Effector memory CD4-positive, alpha-beta T cell (primary cell): Measurements from ENCODE around the gene TSHZ3.

Source experiments
- DNase-seq, 3 donors: peaks; one replicate each; pipeline ENCODE4 v3.0.0-alpha.2; 2020
- H3K27ac ChIP-seq: 2 replicates; pipeline ENCODE4 v1.7.0; 2013; ENCODE audit warnings: mild to moderate bottlenecking, low read length, moderate library complexity; ENCODE audit not compliant: insufficient read depth, poor library complexity, severe bottlenecking
- H3K27me3 ChIP-seq: replicated peaks from 2 replicates; pipeline ENCODE4 v1.7.0; 2013; ENCODE audit warnings: mild to moderate bottlenecking, low read length; ENCODE audit not compliant: insufficient read depth, control insufficient read depth, poor library complexity, severe bottlenecking
- H3K36me3 ChIP-seq: 2 replicates; pipeline ENCODE4 v1.7.0; 2013; ENCODE audit warnings: mild to moderate bottlenecking, low read length, moderate library complexity; ENCODE audit not compliant: control insufficient read depth, insufficient read depth
- H3K4me1 ChIP-seq: 2 replicates; pipeline ENCODE4 v1.7.0; 2013; ENCODE audit warnings: low read length, mild to moderate bottlenecking; ENCODE audit not compliant: control insufficient read depth, insufficient read depth, poor library complexity, severe bottlenecking
- H3K4me3 ChIP-seq: 2 replicates; pipeline ENCODE4 v1.7.0; 2013; ENCODE audit warnings: low read length, low read depth, mild to moderate bottlenecking; ENCODE audit not compliant: insufficient read depth, poor library complexity, severe bottlenecking
- H3K9me3 ChIP-seq: 2 replicates; pipeline ENCODE4 v1.7.0; 2013; ENCODE audit warnings: mild to moderate bottlenecking, low read length, moderate library complexity; ENCODE audit not compliant: control insufficient read depth

The TSHZ3 gene

GRCh38 chr19:31350033-31350692 is 927 bp upstream of the TSHZ3 start:
- H3K27ac ChIP-seq = no peak overlapping the region

GRCh38 chr19:31348481-31349159 is 616 bp downstream of the TSHZ3 start:
- Histone ChIP-seq H3K27ac (no peak overlapping the region), H3K4me3 (peak overlapping the region; percentile 68), H3K4me1 (peaks cover 36% of the 10 kb centered on the region), H3K27me3 (peaks cover 43% of the 10 kb centered on the region), H3K36me3 (no peaks in the 10 kb centered on the region), H3K9me3 (no peaks in the 10 kb centered on the region)
- DNase-seq = no peak

More at GRCh38 chr19:31350033-31350692, 927 bp upstream of the TSHZ3 start:
- Histone ChIP-seq H3K4me1 (peaks cover 42% of the 10 kb centered on the region), H3K9me3 (no peaks in the 10 kb centered on the region), H3K36me3 (no peaks in the 10 kb centered on the region), H3K4me3 (peak overlapping the region; percentile 86), H3K27me3 (peaks cover 52% of the 10 kb centered on the region)
- DNase-seq = no peak

- H3K9me3 ChIP-seq = no peaks in the 10 kb centered on the region
- DNase-seq = no peak
- H3K36me3 ChIP-seq = no peaks in the 10 kb centered on the region
- H3K4me3 ChIP-seq = peak overlapping the region; percentile 68
- H3K27me3 ChIP-seq = peaks cover 36% of the 10 kb centered on the region
- no peak overlapping the region for H3K27ac ChIP-seq
- H3K4me1 ChIP-seq = peaks cover 29% of the 10 kb centered on the region
These were observed 1.3 kb downstream of the TSHZ3 start for GRCh38 chr19:31347828-31348392.

- peaks cover 30% of the 10 kb centered on the region for H3K27me3 ChIP-seq
- H3K36me3 ChIP-seq = no peaks in the 10 kb centered on the region
- no peak for DNase-seq
- H3K27ac ChIP-seq = no peak overlapping the region
- no peak overlapping the region for H3K4me3 ChIP-seq
- H3K4me1 ChIP-seq = peaks cover 25% of the 10 kb centered on the region
- no peaks in the 10 kb centered on the region for H3K9me3 ChIP-seq
These were observed 1.9 kb downstream of the TSHZ3 start for GRCh38 chr19:31347354-31347753.

- H3K9me3 ChIP-seq = no peaks in the 10 kb centered on the region
- no peak overlapping the region for H3K27ac ChIP-seq
- peaks cover 22% of the 10 kb centered on the region for H3K27me3 ChIP-seq
- H3K4me3 ChIP-seq = no peak overlapping the region
- no peak for DNase-seq
- H3K36me3 ChIP-seq = no peaks in the 10 kb centered on the region
- peaks cover 16% of the 10 kb centered on the region for H3K4me1 ChIP-seq
These were observed 2.8 kb downstream of the TSHZ3 start for GRCh38 chr19:31346184-31347059.

GRCh38 chr19:31344403-31344802 is 4.8 kb downstream of the TSHZ3 start:
- H3K4me1 ChIP-seq = peaks cover 30% of the 10 kb centered on the region
- no peak overlapping the region for H3K27ac ChIP-seq
- no peaks in the 10 kb centered on the region for H3K9me3 ChIP-seq
- no peaks in the 10 kb centered on the region for H3K36me3 ChIP-seq
- no peak for DNase-seq
- peaks cover 17% of the 10 kb centered on the region for H3K27me3 ChIP-seq
- no peak overlapping the region for H3K4me3 ChIP-seq

GRCh38 chr19:31342926-31343325 is 6.3 kb downstream of the TSHZ3 start:
- Histone ChIP-seq H3K9me3 (no peaks in the 10 kb centered on the region), H3K36me3 (no peaks in the 10 kb centered on the region), H3K27me3 (peaks cover 13% of the 10 kb centered on the region), H3K4me1 (peaks cover 25% of the 10 kb centered on the region), H3K27ac (no peak overlapping the region), H3K4me3 (no peak overlapping the region)
- no peak for DNase-seq

- Histone ChIP-seq H3K4me1 (peaks cover 25% of the 10 kb centered on the region), H3K36me3 (no peaks in the 10 kb centered on the region), H3K27me3 (no peaks in the 10 kb centered on the region), H3K27ac (no peak overlapping the region), H3K9me3 (no peaks in the 10 kb centered on the region), H3K4me3 (no peak overlapping the region)
- peak; percentile 27 to 32 (median 29) for DNase-seq
These were observed 8.9 kb downstream of the TSHZ3 start for GRCh38 chr19:31340042-31341025.

GRCh38 chr19:31339411-31339810 is 9.8 kb downstream of the TSHZ3 start:
- Histone ChIP-seq H3K9me3 (no peaks in the 10 kb centered on the region), H3K4me3 (no peak overlapping the region), H3K36me3 (no peaks in the 10 kb centered on the region), H3K27ac (no peak overlapping the region), H3K27me3 (no peaks in the 10 kb centered on the region), H3K4me1 (peaks cover 25% of the 10 kb centered on the region)
- no peak for DNase-seq
